Large intestine (tissue), 3 donors: ENCODE results near the gene NFATC3. TPM values are rescaled to one million over a fixed set of nuclear protein-coding genes. Genes with fewer than 3 reads are reported as not detected.
"Not testable (repeated sequence)": the region's sequence is repeated elsewhere in the genome, so short reads cannot be mapped to it uniquely, and the experiment has no call there.

Source experiments
- DNase-seq, 2 donors: peaks; one replicate each; pipeline versions ENCODE4 v3.0.0 to v3.0.0-alpha.2; 2013
- H3K27ac ChIP-seq: one replicate; pipeline ENCODE4 v1.5.1; 2013; ENCODE audit warnings: low read length
- H3K27me3 ChIP-seq: 2 replicates; pipeline ENCODE4 v1.6.1; 2013; ENCODE audit warnings: low read length; ENCODE audit not compliant: control insufficient read depth, insufficient read depth
- H3K36me3 ChIP-seq: 2 replicates; pipeline ENCODE4 v1.6.1; 2013; ENCODE audit warnings: low read length; ENCODE audit not compliant: control insufficient read depth, insufficient read depth
- H3K4me1 ChIP-seq: one replicate; pipeline ENCODE4 v1.6.1; 2013; ENCODE audit warnings: low read length; ENCODE audit not compliant: control insufficient read depth, insufficient read depth
- H3K4me3 ChIP-seq: one replicate; pipeline ENCODE4 v1.5.1; 2013; ENCODE audit warnings: low read length
- H3K9me3 ChIP-seq: one replicate; pipeline ENCODE4 v1.6.1; 2013; ENCODE audit warnings: mild to moderate bottlenecking, low read depth, low read length, moderate library complexity; ENCODE audit not compliant: control insufficient read depth
- WGBS: methylation state at CpG from one replicate; pipeline ENCODE4 v1.1.5; 2013; ENCODE audit warnings: low lambda C conversion rate; ENCODE audit not compliant: insufficient coverage; 5-methylcytosine and 5-hydroxymethylcytosine counted together
- polyA plus RNA-seq: library from polyadenylated mRNA; unstranded; fragments of 120-200 nt; gene quantifications from one replicate; pipeline ENCODE4 v1.2.1, GENCODE V29; 2013

The NFATC3 gene
- polyA plus RNA-seq, 1 donor: 22.0 TPM

- Histone ChIP-seq H3K36me3 (peaks cover 8% of the 10 kb centered on the region), H3K27ac (no peak overlapping the region), H3K4me3 (no peak overlapping the region), H3K4me1 (no peaks in the 10 kb centered on the region), H3K9me3 (no peaks in the 10 kb centered on the region), H3K27me3 (no peaks in the 10 kb centered on the region)
- DNase-seq: no peak
- no CpG with 5 or more reads among the region's 3 CpGs for WGBS
Measured at GRCh38 chr16:68136515-68136914, 51.3 kb downstream of the NFATC3 start.

DNA sequence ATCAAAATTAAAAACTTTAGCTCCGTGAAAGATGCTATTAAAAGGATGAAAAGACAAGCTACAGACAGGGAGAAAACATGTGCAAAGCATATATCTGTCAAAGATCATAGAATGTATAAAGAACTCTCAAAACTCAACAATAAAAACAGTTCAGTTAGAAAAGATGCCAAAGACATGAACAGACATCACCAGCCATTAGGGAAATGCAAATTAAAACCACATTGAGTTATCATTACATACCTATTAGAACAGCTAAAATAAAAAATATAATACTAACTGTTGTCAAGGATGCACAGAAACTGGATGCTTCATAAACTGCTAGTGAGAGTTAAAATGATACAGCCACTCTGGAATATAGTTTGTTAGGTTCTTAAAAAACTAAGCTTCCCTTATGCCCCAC is 58.8 kb downstream of the NFATC3 start:
- H3K36me3 ChIP-seq: peaks cover 8% of the 10 kb centered on the region
- WGBS: 86% methylated on average over 1 of the region's 1 CpG
- H3K27me3 ChIP-seq: no peaks in the 10 kb centered on the region
- no peak overlapping the region for H3K4me3 ChIP-seq
- DNase-seq: no peak
- H3K4me1 ChIP-seq: no peaks in the 10 kb centered on the region
- no peaks in the 10 kb centered on the region for H3K9me3 ChIP-seq
- H3K27ac ChIP-seq: no peak overlapping the region

- peak; percentile 37 to 66 for DNase-seq
- H3K27ac ChIP-seq: no peak overlapping the region
- no peak overlapping the region for H3K4me3 ChIP-seq
- H3K4me1 ChIP-seq: no peaks in the 10 kb centered on the region
- peaks cover 8% of the 10 kb centered on the region for H3K36me3 ChIP-seq
- 0% methylated on average over 1 of the region's 2 CpGs for WGBS
- H3K9me3 ChIP-seq: no peaks in the 10 kb centered on the region
- no peaks in the 10 kb centered on the region for H3K27me3 ChIP-seq
Measured at GRCh38 chr16:68146585-68146984, 61.4 kb downstream of the NFATC3 start.

DNA sequence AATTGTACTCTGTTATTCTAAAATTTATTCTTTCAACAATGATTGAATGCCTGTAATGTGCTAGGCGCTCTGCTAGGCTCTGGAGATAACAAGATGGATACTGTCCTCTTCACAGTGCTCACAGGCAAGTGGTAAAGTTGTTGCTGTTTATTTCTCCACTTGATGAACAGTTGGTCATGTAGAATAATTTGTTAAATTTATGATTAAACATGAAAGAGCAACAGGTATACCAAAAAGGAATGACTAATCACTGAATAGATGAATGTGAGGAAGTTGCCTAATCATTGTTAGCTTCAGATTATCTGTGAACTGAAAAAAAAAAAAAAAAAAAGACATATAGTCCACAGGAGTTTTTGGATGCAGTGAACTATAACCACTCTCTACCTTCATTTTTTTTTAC is 62.3 kb downstream of the NFATC3 start:
- DNase-seq: no peak
- Histone ChIP-seq H3K27ac (no peak overlapping the region), H3K36me3 (peaks cover 9% of the 10 kb centered on the region), H3K27me3 (no peaks in the 10 kb centered on the region), H3K4me3 (no peak overlapping the region), H3K4me1 (no peaks in the 10 kb centered on the region), H3K9me3 (no peaks in the 10 kb centered on the region)
- no CpG with 5 or more reads among the region's 1 CpG for WGBS

- no peak for DNase-seq
- H3K27me3 ChIP-seq: no peaks in the 10 kb centered on the region
- H3K9me3 ChIP-seq: no peaks in the 10 kb centered on the region
- H3K4me1 ChIP-seq: no peaks in the 10 kb centered on the region
- peaks cover 9% of the 10 kb centered on the region for H3K36me3 ChIP-seq
- no peak overlapping the region for H3K27ac ChIP-seq
- no peak overlapping the region for H3K4me3 ChIP-seq
Measured at GRCh38 chr16:68149596-68149995, 64.4 kb downstream of the NFATC3 start.

GRCh38 chr16:68155425-68155824 is 70.3 kb downstream of the NFATC3 start:
- no CpG with 5 or more reads among the region's 3 CpGs for WGBS
- H3K27ac ChIP-seq: no peak overlapping the region
- no peaks in the 10 kb centered on the region for H3K9me3 ChIP-seq
- no peaks in the 10 kb centered on the region for H3K4me1 ChIP-seq
- H3K4me3 ChIP-seq: no peak overlapping the region
- no peaks in the 10 kb centered on the region for H3K27me3 ChIP-seq
- no peak for DNase-seq
- H3K36me3 ChIP-seq: peaks cover 13% of the 10 kb centered on the region

GRCh38 chr16:68162413-68162812 is 77.2 kb downstream of the NFATC3 start:
- H3K4me3 ChIP-seq: no peak overlapping the region
- H3K36me3 ChIP-seq: peaks cover 23% of the 10 kb centered on the region
- no peak for DNase-seq
- H3K27ac ChIP-seq: no peak overlapping the region
- H3K4me1 ChIP-seq: no peaks in the 10 kb centered on the region
- 100% methylated on average over 1 of the region's 2 CpGs for WGBS
- no peaks in the 10 kb centered on the region for H3K27me3 ChIP-seq
- H3K9me3 ChIP-seq: peaks cover 7% of the 10 kb centered on the region

GRCh38 chr16:68163275-68163674 is 78.1 kb downstream of the NFATC3 start:
- WGBS: no CpG with 5 or more reads among the region's 31 CpGs
- H3K27me3 ChIP-seq, H3K9me3 ChIP-seq, H3K4me1 ChIP-seq, H3K4me3 ChIP-seq, DNase-seq, H3K27ac ChIP-seq: not testable (repeated sequence)
- H3K36me3 ChIP-seq: peaks cover 26% of the 10 kb centered on the region

- WGBS: 100% methylated on average over 1 of the region's 3 CpGs
- H3K4me3 ChIP-seq: no peak overlapping the region
- peaks cover 22% of the 10 kb centered on the region for H3K36me3 ChIP-seq
- DNase-seq: no peak
- H3K9me3 ChIP-seq: peaks cover 7% of the 10 kb centered on the region
- H3K27me3 ChIP-seq: no peaks in the 10 kb centered on the region
- H3K27ac ChIP-seq: no peak overlapping the region
- H3K4me1 ChIP-seq: no peaks in the 10 kb centered on the region
Measured at GRCh38 chr16:68166264-68166663, 81.1 kb downstream of the NFATC3 start.

DNA sequence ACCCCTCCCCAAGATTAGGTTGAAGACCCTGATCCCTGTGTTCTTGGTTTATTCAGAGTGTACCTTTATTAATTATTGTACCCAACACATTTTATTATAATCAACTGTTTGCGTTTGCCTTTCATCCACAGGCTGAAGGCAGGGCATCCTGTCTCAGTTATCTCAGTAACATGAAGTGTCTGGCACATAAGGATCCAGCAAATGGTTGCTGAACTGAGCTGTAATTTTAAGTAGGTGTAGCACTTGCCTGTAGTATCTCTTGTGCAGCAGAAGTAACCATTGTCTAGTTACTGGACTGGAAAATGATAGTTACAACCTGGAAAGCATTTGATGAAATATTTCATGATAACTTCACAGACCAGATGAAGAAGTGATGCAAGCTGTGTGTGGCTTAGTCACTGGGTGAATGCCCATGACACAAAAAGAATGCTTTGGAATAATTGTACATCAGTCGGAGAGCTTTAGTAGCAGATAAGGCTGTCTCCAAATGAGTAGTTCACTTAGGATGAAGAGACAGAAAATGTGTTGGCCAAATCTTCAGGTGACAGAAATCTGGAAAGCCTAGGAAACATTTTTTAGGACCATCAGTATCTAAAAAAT is 94.1 kb downstream of the NFATC3 start:
- H3K36me3 ChIP-seq: peaks cover 40% of the 10 kb centered on the region
- H3K4me3 ChIP-seq: no peak overlapping the region
- no peak for DNase-seq
- 100% methylated on average over 1 of the region's 2 CpGs for WGBS
- H3K9me3 ChIP-seq: no peaks in the 10 kb centered on the region
- H3K27ac ChIP-seq: no peak overlapping the region
- no peaks in the 10 kb centered on the region for H3K27me3 ChIP-seq
- H3K4me1 ChIP-seq: no peaks in the 10 kb centered on the region

DNA sequence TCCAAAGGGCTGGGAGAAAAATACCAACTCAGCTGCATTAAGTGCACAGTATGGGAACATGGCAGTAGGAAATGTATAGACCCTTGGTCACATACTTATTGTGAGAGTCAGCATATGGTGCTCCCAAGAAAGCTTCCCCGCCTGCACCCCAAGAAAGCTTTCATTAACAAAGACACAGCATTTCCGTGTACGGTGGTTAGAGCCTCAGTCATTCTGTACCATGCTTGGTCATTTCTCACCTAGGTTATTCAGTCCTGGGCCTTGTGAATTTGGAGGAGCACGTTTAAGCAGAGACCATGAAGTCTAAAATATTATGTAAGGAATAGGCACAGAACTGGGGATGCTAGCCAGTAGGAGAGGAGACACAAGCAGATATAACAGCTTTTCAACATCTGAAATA is 94.7 kb downstream of the NFATC3 start:
- no peaks in the 10 kb centered on the region for H3K4me1 ChIP-seq
- peaks cover 38% of the 10 kb centered on the region for H3K36me3 ChIP-seq
- H3K27me3 ChIP-seq: no peaks in the 10 kb centered on the region
- no peak for DNase-seq
- H3K9me3 ChIP-seq: no peaks in the 10 kb centered on the region
- no peak overlapping the region for H3K27ac ChIP-seq
- no CpG with 5 or more reads among the region's 4 CpGs for WGBS
- no peak overlapping the region for H3K4me3 ChIP-seq
